Measurements from ENCODE around the gene TMEM94.
"Not testable (repeated sequence)": the region's sequence is repeated elsewhere in the genome, so short reads cannot be mapped to it uniquely, and the experiment has no call there.

Gene TMEM94

DNA sequence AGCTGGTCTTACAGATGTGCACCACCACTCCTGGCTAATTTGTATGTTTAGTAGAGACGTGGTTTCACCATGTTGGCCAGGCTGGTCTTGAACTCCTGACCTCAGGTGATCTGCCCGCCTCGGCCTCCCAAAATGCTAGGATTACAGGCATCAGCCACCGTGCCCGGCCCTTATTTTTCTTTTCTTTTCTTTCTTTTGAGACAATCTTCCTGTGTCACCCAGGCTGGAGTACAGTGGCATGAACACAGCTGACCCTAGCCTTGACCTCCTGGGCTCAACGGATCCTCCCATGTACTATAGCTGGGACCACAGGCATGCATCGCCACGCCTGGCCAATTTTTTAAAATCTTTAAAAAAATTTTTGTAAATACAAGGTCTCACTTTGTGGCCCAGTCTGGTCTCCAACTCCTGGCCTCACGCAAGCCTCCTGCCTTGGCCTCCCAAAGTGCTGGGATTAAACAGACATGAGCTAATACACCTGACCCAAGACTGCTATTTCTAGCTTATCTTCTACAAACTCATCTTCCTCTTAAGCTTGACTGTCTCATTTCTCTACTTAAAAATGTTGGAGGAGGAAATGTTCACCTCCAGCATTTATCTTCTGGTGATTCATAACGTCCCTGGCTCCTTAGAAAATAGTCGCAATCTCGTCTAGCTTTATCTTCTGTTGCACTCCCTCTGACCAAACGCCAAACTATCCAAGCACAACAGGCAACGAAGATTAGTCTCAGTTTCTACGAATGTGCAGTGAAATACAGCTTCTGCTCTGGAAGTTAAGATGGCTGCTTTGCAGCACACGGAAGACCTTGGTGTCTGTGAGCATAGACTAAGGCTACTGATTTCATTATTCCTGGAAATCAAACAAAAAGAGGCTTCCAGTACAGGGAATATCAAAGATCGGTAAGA, 8.2 kb upstream of the TMEM94 start:
- DNase-seq, result no peak

DNA sequence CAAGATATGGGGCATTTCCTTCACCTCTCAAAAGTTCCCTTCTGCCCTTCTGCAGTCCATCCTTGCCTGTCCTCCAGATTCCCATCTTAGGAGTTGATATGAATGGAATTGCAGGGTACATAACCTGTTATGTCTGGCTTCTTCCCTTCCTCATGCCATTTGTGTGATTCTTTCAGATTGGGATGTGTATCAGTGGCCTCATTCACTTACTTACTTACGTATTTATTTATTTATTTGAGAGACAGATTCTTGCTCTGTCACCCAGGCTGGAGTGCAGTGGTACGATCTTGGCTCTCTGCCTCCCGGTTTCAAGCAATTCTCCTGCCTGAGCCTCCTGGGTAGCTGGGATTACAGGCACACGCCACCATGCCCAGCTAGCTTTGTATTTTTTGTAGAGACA, 6.2 kb upstream of the TMEM94 start:
- DNase-seq, result no peak

DNA sequence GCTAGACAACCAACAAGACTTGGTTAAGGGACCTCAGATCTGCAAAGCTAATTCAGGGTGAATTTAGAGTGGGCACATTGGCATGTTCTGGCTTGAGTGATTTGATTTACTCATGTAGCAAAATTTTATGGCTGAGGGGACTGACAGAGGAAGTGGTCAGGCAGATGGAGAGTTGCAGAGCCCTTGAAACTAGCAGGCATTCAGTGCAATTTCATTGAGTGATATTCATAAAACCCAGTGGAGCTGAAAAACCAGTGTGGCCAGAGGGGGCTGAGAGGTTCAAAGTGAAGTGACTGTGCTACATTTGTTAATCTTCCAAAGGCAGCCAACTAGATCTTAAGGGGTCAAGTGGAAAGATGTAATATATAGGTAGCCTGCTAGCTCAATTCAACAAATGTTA, 2.2 kb upstream of the TMEM94 start:
- DNase-seq, result no peak

DNA sequence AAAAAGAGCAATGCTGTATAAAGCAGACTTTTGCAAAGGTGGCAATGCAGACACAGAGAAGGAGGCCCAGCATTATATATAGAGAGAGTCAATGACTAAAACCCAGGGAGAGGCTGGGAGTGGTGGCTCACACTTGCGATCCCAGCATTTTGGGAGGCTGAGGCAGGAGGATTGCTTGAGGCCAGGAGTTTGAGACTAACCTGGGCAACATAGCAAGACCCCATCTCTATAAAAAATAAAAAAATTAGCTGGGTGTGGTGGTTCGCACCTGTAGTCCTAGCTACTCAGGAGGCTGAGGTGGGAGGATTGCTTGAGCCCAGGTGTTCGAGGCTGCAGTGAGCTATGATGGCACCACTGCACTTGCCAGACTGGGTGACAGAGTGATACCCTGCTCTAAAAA, 1.8 kb upstream of the TMEM94 start:
- not testable (repeated sequence) for DNase-seq

DNA sequence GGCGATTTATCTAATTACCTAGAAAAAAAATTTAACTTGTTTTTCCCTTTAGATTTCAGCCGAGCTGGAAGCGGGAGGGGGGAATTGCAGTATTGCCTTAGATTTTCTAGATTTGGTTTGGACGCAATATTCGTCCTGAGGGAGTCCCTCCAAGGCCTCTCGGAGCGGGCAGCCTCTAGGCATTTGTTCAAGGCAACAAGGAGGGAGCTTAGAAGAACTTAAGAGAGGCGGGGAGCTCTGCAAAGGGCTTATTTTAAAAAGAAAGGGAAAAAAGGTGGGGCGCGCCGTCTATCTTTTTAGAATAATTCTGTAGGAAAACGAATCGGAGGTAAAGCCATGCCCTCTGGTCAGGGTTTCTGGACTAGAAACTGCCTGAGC, 407 bp upstream of the TMEM94 start:
- no peak for DNase-seq

DNA sequence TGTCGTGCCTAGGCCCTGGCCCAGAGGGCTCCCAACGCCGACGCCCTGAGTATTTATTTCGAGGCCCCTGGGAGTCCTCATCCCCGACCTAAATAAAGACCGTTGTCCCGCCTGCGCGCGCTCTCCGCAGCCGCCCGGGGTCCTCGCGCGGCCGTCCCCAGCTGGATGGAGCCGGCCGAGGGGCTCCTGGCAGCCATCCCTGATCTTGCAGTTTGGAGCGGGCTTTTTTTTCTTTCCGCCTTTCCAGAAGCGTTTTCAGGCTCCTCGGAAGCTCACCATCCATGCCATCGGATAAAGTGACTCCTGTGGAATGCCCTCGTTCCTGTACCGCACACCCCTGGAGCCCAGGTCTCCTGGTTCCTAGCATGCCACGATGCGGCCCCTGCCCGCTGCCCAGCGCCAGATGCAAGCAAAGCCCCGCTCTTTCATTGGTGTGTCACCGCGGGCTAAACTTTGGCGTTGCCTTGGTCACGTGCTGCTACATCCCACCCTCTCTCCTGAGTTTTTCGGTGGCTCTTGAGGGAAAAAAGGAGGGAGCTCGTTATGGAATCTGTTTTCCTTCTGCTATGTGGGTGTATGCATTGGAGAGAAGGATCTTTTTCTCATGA, 716 bp downstream of the TMEM94 start:
- DNase-seq, result peak in 1 of 2 donors; percentile 14

DNA sequence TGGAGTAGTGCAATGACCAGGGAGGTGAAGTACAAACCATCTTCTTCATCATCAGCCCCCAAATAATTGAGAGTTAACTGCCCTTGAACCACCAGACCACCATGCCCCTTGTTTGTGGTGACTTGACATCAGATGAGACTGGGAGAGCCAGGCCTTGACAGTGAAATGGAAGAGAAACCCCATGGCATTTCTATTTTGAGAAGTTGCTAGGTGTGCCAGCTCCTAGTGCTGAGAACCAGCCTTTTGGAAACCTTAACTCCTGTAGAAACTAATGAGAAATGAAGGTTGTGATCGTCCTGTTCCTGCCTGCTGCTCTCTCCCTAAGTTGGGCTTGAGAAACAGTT, 2.8 kb downstream of the TMEM94 start:
- DNase-seq, result no peak

DNA sequence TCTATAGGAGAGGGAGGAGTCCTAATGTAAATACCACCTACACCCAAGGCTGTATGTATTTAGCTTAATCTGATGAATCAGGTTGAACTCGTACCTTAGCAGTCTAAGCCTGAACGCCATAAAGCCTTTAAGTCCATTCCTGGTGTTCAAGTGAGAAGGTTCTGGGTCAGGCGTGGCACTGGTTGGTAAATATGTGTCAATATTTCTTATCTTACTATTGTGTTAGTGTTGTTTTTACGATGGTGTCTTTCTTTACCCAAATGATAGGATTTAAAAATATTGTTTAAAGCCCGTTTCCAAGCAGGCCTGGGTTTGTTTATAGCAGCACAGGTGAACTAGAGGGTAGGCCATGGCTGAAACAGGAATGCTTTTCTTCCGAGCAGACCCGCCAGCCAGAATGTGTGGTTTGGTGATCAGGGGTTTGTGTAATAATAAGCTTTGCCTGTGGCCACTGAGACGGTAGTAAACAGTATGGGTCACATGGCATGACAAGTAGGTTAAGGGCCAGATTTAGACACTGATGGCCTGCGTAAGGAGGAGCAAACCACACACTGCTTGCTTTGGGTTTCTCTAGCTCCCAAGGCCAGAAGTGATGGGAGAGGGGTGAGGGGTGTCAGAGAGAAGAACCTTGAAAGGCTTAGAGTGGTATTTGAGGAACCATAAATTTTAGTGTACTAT, 3.3 kb downstream of the TMEM94 start:
- DNase-seq, result no peak

DNA sequence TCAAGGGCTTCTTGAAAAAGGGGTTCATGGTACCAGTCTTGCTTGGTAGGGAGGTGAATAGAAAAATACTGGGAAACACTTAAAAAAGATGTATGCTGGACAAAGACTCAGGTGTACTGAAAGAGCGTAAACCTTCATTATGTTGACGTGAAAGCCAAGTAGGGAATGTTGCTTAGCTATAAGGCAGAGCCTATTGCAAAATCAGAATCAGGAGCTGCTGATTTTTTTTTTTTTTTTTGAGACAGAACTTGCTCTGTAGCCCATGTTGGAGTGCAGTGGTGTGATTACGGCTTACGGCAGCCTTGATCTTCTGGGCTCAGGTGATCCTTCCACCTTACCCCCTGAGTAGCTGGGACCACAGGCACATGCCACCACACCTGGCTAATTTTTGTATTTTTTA, 3.9 kb downstream of the TMEM94 start:
- no peak for DNase-seq

DNA sequence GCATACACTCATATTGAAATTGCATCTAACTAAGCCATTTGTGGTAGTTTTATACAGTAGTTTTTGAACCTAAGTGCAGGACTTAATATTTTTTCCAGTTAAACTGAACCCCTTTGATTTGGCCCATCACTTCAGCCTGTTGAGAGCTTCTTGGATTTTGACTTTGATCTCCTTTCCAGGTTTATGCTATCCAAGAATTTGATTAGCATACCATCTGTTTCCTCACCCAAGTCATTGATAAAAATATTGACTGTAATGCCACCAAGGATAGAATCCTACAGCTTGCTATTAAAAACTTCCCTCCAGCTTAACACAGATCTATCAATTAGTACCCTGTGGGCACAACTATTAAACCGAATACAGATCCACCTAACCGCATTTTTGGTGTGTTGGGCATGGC, 7.2 kb downstream of the TMEM94 start:
- DNase-seq, result no peak

DNA sequence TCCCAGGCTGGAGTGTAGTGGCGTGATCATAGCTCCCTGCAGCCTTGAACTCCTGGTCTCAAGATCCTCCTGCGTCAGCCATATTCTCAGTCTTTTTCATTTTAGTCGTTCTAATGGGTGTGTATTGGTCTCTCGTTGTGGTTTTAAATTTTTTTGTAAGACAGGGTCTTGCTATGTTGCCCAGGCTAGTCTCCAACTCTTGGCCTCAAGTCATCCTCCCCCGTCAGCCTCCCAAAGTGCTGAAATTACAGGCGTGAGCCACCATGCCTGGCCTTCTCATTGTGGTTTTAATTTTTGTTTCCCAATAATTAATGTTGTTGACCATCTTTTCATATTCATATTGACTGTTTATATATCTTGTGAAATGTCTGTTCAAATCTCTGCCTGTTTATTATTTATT, 8.6 kb downstream of the TMEM94 start:
- no peak for DNase-seq

DNA sequence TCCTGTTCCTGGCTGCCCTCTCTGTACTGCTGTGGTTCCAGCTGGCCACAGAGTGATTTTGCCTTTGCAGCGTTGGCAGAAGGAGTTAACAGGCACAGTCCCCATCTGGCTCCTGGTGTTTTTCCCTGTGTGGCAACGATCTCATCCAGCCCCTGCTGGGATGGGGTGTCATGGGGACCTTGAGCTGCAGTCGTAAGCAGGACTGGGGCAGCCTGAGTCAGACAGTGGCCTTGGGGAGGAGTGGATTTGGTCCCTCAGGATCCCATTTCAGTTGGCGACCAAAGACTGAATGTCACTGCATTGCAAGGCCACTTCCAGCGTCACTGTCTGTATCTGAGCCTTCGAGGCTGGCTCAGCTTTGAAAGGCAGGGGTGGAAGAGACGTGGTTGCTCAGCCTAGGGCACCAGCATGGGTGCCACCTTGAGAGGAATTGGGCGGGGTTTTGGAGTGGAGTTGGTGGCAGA, 11.9 kb downstream of the TMEM94 start:
- DNase-seq, result no peak

DNA sequence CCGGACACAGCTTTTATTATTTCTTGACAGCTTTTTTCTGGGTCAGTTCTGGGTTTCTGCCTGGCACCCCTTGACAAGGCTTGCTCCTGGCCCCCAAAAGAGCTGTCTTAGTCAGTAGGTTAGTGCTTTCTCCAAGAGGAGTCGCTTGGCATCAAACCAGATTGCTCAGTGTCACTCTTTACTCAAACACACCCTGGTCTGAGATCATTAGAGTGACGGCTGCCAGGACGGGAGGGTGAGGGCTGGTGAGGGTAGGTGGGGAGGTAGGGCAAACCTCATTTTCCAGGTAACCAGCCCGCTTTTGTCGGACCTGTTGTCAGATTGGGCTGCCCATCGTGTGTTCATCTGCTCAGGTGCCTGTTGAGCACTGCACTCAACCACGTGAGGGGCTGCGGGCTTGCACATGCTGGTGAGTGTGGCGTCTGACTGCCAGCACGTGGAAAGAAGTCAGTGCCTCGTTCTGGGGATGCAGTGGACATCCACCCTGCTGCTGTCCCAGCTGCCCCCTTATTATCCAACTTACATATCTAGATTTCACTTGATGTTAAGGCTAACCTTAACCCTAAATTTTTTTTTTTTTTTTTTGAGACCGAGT, 12.4 kb downstream of the TMEM94 start:
- no peak for DNase-seq

DNA sequence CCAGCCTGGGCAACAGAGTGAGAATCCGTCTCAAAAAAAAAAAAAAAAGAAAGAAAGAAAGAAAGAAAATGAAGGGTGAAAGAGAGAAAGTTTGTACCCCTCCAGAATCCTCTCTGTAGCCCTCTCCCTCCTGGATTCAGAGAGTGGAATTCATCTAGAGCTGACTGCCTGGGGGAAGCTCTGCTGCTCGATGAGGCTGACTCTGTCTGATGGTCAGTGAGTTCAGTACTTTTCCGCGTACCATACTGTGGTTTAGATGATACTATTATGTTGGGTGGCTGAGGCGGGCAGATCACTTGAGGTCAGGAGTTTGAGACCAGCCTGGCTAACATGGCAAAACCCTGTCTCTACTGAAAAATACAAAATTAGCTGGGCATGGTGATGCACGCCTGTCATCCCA, 14.8 kb downstream of the TMEM94 start:
- DNase-seq, result no peak

DNA sequence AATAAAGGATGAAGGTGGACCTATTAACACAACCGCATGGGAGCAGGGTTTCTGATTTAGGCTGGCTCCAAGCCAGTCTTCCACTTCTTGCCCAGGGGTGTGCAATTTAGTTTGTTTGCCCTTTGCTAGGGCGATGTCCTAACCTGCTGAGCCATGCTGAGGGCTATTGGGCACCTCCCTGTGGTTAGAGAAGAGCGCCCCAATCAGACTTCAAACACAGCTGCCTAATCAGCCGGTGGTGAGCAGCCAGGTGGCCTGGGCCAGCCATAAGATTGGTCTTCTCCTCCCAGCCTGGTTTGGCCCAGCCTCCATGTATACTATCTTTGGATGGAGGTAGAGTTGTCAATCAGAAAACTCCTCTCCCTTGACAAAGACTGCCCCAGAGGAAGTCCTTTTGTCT, 15.7 kb downstream of the TMEM94 start:
- no peak for DNase-seq

DNA sequence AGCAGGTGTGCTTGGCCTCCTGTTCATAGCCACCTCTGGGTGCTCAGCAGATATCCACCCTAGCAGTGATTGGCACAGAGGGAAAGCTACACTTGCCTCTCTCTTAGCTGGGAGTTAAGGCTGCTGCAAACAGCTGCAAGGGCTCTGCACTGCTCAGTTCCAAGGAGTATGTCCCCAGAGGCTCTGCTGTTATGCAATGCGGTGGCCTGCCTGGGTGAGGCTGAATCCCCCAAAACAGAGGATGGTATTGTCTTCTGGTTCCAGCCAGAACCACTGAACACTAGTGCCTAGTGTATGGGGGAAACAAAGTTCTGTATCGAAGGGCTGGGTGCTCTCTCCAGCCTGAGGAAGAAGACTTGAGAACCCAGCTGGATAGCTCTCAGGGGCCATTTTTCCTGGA, 16.8 kb downstream of the TMEM94 start:
- DNase-seq, result no peak

DNA sequence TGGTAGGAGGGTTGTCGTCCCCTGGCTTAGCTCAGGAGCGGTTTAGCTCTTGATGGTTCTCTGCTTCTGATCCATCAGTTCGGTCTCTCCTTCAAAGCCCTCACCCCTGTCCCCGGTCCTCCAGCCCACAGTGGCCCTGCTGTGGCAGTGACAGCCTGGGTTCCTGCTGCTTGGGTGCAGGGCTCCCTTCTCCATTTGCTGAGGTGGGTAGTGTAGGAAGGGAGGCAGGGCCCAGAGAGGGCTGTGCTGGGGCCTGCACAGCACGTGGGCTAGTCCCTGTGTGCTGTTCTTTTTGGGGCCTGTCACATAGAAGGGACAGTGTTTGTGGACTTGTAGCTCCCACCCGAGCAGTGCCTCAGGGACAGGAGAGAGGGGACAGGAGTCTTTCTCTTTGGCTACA, 18.3 kb downstream of the TMEM94 start:
- no peak for DNase-seq

DNA sequence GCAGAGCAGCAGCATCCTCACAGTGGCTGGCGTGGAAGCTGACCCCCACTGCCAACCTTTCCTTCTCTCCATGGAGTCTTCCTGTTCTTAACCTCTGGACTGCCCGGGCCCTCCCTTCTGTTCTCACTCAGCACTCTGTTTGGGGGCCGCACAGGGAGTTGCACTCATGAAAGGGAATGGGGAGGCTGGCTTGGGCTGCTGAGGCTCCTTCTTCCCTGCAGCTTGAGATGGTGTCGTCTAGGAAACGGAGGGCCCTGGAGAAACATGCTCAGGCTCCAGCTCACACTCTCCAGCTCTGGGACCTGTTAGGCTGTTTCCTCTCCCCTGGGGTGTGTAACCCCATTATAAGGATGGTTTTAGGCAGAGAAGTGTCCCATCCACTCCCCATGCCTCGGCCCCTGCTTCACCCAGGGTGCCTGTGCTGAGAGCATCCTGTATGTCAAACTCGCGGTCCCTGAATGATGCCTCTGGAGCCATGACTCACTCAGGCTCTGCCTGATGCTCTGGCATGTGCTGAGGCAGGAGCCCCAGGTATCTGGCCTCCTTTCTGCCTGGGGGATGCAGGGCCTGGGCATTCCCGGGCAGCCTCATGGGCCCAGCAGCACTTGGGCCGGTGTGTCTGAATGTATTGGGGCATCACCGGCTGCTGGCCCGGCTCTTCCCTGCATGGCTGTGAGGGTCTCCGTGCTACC, 18.9 kb downstream of the TMEM94 start:
- DNase-seq, result no peak

DNA sequence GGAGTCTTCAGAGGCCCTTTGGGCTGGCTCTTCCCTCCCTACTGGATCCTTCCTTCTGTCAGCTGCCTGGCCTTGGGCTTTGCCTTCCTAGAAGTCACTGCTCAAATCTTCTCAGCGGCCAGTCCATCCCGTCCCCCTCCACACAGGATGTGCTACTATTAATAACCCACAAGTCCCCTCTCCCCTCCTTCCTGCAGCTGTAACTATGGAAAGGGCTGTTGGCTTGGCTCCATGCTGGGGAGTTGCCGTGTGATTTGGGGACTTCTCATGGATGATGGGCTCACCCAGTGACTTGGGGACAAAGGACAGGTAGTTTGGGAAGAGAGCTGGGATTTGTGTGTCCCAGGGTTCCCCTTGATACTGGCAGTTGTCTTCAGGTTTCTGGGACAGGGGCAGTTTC, 19.4 kb downstream of the TMEM94 start:
- DNase-seq, result no peak

DNA sequence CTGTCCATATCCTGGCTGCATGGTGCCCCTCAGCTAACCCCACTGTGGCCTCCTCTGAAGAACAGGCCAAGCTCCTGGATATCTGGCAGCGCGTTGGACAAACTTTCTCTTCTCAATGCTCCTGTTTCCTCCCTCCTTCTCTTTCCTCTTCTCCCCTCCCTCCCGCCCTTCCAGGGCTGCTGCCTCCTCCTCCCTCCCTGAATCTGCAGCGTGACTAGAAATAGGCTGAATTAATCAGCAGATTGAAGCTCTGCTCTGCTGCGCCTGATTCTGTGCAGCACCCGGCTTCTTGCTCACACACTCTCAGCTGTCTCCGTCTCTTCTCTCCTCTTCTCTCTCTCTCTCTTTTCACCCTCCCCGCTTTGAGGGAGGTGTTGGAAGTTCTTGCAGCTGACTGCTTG, 19.8 kb downstream of the TMEM94 start:
- no peak for DNase-seq

DNA sequence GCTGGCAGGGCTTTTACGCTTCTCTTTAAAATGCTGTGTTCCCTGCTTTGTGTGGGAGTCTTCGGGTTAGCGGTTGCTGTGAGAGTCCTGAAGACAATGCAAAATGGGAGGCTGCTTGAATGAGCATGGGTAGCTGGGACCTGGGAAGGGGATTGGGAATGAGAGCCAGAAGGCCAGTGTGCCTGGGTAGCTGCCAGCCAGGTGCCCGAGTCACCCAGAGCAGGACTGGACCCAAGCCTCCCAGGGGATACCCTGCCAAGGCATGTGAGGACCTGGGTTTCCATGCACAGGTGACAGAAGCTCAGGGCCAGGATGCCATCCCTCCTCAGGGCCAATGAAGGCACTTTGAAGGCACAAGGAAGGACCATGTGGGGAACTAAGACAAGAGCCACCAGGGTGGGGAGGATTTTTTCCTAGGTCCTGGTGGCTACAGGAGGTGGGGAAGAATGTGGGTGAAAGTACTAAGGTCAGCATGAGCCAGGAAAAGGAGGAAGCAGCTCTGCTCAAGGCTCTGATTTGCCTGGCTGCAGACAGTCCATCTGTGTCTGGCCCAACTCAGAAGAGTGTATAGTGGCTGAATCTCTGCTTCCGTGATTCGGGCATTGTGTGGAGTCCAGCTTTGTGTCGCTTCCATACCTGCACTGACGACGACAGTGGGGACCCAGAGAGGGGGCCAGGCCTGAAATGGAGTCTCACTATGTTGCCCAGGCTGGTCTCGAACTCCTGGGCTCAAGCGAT, 20.5 kb downstream of the TMEM94 start:
- no peak for DNase-seq

DNA sequence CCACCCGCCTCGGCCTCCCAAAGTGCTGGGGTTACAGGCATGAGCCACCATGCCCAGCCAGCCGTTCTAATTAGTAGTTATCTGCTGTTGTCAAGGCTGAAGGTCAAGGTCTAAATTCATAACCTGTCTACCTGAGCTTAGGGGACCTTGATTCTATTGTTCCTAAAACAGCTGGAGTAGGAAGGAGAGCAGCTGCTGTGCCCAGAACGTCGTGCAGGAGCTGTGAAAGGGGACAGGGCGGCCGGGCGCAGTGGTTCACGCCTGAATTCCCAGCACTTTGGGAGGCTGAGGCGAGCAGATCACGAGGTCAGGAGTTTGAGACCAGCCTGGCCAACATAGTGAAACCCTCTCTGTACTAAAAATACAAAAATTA, 21.0 kb downstream of the TMEM94 start:
- not testable (repeated sequence) for DNase-seq

All from CD4-positive, alpha-beta T cell treated with Interferon alpha-2 for 1 hour (primary cell).